HFFc6 (cell line): ENCODE measurements around the gene EPHA3. TPM values are rescaled to one million over a fixed set of nuclear protein-coding genes. Genes with fewer than 3 reads are reported as not detected.

Experiments
- DNase-seq: peaks from one replicate; pipeline ENCODE4 v3.0.0-alpha.2; 2018
- H3K27ac Mint-ChIP-seq: 2 replicates; pipeline ENCODE4 v1.8.0; 2020; ENCODE audit warnings: mild to moderate bottlenecking, mixed read lengths
- H3K27me3 Mint-ChIP-seq: 2 replicates; pipeline ENCODE4 v1.8.0; 2021; ENCODE audit warnings: mild to moderate bottlenecking, moderate library complexity, mixed read lengths; ENCODE audit not compliant: insufficient read depth
- H3K36me3 Mint-ChIP-seq: 2 replicates; pipeline ENCODE4 v1.8.0; 2021; ENCODE audit warnings: low read depth, mixed read lengths
- H3K4me1 Mint-ChIP-seq: 2 replicates; pipeline ENCODE4 v1.8.0; 2020; ENCODE audit warnings: low read depth, mixed read lengths
- H3K4me3 Mint-ChIP-seq: 2 replicates; pipeline ENCODE4 v1.8.0; 2020; ENCODE audit warnings: mild to moderate bottlenecking, moderate library complexity, mixed read lengths
- H3K9me3 Mint-ChIP-seq: 2 replicates; pipeline ENCODE4 v1.8.0; 2020; ENCODE audit warnings: mild to moderate bottlenecking, mixed read lengths
- total RNA-seq, 6 experiments: library from RNA; stranded (reverse); fragmentation: NEBNext Ultra II Directional; extraction: Animal tissue kit (Norgen Biotek cat#: 25700); gene quantifications; 2 replicates in 1 of 6; 3 replicates in 5 of 6; pipeline ENCODE4 v1.2.3, GENCODE V29; 2021
- TF ChIP-seq, protein P1 (sequence below): fragments of 200-600 bp; sonication (generic); IDR thresholded peaks from 2 replicates; pipeline ENCODE4 v1.5.0; 2021; ENCODE audit warnings: antibody characterized with exemption, mild to moderate bottlenecking

The EPHA3 gene
- total RNA-seq, 6 experiments from 2014 or later, result 0.09 to 0.13 (median 0.11) TPM; not detected in 3

DNA sequence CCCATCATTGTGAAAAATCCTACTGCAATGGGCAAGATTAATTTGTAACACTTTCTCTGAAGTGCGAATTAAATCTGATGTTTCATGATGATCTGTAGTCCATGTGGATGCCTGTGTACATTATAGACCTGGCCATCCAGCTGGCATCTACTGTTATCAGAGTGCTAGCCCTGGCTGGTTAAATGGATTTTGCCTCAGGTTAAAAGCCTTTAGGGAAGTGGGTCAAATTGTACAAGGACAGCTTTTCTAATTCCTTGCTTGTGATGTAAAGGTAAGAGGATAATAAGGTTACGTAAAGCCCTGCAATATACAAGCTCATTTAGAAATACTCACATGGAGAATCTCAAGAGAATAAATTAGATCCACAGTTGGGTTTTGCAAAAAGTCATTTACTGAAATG lies 138.2 kb downstream of the EPHA3 start:
- TF ChIP-seq, protein P1, sequence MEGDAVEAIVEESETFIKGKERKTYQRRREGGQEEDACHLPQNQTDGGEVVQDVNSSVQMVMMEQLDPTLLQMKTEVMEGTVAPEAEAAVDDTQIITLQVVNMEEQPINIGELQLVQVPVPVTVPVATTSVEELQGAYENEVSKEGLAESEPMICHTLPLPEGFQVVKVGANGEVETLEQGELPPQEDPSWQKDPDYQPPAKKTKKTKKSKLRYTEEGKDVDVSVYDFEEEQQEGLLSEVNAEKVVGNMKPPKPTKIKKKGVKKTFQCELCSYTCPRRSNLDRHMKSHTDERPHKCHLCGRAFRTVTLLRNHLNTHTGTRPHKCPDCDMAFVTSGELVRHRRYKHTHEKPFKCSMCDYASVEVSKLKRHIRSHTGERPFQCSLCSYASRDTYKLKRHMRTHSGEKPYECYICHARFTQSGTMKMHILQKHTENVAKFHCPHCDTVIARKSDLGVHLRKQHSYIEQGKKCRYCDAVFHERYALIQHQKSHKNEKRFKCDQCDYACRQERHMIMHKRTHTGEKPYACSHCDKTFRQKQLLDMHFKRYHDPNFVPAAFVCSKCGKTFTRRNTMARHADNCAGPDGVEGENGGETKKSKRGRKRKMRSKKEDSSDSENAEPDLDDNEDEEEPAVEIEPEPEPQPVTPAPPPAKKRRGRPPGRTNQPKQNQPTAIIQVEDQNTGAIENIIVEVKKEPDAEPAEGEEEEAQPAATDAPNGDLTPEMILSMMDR, result no peak
- Mint-ChIP-seq H3K27ac (no peak overlapping the region), H3K9me3 (peaks cover 10% of the 10 kb centered on the region; the same call in 1 of the 2 replicates), H3K36me3 (no peaks in the 10 kb centered on the region), H3K4me1 (no peaks in the 10 kb centered on the region), H3K27me3 (no peaks in the 10 kb centered on the region), H3K4me3 (no peak overlapping the region)
- DNase-seq, result no peak

- DNase-seq, result no peak
- TF ChIP-seq, protein P1, result 0 out of 2 replicates have a peak, but pooled peaks have one; percentile 6
- H3K4me1 Mint-ChIP-seq, result no peaks in the 10 kb centered on the region
- H3K27me3 Mint-ChIP-seq, result no peaks in the 10 kb centered on the region
- peaks cover 10% of the 10 kb centered on the region; the same call in 1 of the 2 replicates for H3K9me3 Mint-ChIP-seq
- no peak overlapping the region for H3K27ac Mint-ChIP-seq
- H3K36me3 Mint-ChIP-seq, result no peaks in the 10 kb centered on the region
- no peak overlapping the region for H3K4me3 Mint-ChIP-seq
Measured at GRCh38 chr3:89246326-89246725, 138.9 kb downstream of the EPHA3 start.

DNA sequence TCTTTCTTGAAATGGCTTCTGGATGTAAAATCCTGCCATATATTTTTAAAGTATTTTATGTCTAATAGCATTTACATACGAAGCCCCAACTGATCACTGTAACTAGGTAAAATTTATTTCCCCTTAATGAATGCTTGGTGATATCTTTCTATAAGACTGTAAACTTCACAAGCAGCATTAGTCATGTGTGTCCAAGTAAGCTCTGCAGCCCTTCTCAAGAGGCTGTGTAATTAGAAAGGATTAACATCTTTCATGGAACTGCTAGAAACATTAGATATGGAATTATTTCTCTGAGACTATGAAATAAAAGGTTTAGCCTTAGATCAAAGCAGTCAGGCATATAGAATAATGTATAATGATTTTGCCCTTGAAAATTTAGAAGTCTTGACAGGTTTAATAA lies 143.3 kb downstream of the EPHA3 start:
- peaks cover 16% of the 10 kb centered on the region for H3K9me3 Mint-ChIP-seq
- DNase-seq, result no peak
- no peaks in the 10 kb centered on the region for H3K36me3 Mint-ChIP-seq
- no peak overlapping the region for H3K27ac Mint-ChIP-seq
- no peaks in the 10 kb centered on the region for H3K27me3 Mint-ChIP-seq
- H3K4me1 Mint-ChIP-seq, result no peaks in the 10 kb centered on the region
- H3K4me3 Mint-ChIP-seq, result no peak overlapping the region
- TF ChIP-seq, protein P1, result no peak

GRCh38 chr3:89252016-89252415 lies 144.6 kb downstream of the EPHA3 start:
- H3K9me3 Mint-ChIP-seq, result peaks cover 16% of the 10 kb centered on the region
- H3K27ac Mint-ChIP-seq, result no peak overlapping the region
- H3K36me3 Mint-ChIP-seq, result no peaks in the 10 kb centered on the region
- no peak for DNase-seq
- TF ChIP-seq, protein P1, result no peak
- H3K4me3 Mint-ChIP-seq, result no peak overlapping the region
- no peaks in the 10 kb centered on the region for H3K4me1 Mint-ChIP-seq
- H3K27me3 Mint-ChIP-seq, result no peaks in the 10 kb centered on the region

DNA sequence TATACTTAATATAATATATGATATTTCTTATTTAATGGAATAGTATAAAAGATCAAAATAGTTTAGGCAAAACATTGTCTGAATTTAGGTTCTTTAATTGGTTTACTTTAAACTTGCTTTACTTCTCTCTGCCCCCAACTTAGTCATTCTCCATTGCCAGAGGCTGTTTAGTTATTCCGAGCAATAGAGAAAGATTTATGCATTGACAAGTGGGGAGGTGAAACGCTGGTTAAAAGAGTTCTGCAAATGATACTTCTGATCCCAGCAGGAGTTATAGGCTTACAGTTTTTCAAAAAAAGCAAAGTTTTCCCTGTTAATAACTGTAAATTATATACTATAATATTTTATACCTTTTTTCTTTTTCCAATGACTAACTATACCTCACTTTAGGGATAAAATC lies 145.4 kb downstream of the EPHA3 start:
- DNase-seq, result no peak
- Mint-ChIP-seq H3K27ac (no peak overlapping the region), H3K4me1 (no peaks in the 10 kb centered on the region), H3K9me3 (peaks cover 10% of the 10 kb centered on the region), H3K27me3 (no peaks in the 10 kb centered on the region), H3K36me3 (no peaks in the 10 kb centered on the region), H3K4me3 (no peak overlapping the region)
- TF ChIP-seq, protein P1, result no peak

DNA sequence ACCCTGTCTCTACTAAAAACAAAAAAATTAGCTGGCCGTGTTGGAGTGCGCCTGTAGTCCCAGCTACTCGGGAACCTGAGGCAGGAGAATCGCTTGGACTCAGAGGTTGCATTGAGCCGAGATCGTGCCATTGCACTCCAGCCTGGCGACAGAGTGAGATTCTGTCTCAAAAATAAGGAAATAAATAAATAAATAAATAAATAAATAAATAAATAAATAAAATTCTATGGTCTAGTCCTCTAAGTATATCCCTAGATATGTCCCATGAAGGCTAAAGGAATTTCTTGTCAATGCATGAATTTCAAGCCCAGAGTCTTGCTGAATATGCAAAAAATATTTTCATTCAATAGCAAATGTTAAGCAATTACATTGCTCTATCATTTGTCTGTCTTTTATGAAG lies 149.0 kb downstream of the EPHA3 start:
- Mint-ChIP-seq H3K9me3 (peaks cover 6% of the 10 kb centered on the region), H3K27me3 (no peaks in the 10 kb centered on the region), H3K27ac (no peak overlapping the region), H3K4me1 (no peaks in the 10 kb centered on the region), H3K36me3 (no peaks in the 10 kb centered on the region), H3K4me3 (no peak overlapping the region)
- TF ChIP-seq, protein P1, result no peak
- no peak for DNase-seq
